ENCODE data around the gene CDH22. TPM values are rescaled to one million over a fixed set of nuclear protein-coding genes. Genes with fewer than 3 reads are reported as not detected.

Gene CDH22
- total and polyA plus RNA-seq, 2 donors from 2014 or later: 0.19 to 1.6 TPM

DNA sequence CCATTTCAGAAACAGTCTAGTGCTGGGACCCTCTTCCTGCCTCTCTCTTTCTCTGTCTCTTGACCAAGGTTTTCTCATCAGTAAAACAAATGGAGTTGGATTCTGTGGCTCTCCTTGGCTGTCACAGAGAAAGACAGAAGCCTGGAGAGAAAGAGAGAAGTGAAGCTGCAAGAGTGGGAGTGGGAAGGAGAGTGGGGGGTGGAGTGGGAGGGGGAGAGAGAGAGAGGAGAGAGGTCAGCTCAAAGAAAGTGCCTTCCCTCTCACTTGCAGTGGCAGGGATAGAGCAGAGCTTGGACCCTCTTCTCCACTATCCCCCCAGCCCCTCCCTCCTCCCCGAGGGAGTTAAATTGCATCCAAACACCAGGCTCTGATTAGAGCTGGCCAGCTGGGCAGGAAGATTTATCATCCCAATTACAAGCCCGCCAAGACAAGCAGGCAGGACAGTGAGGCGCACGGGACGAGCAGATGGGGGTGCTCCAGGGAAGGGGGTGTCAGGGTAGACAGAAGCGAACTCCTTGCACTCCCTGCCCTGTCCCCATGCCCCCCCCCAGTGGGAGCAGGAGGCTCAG lies 115.8 kb downstream of the CDH22 start:
- DNase-seq (peak in 4 of 5 donors; percentile 84 to 88 (median 86)), FAIRE-seq (no peak)
- Histone ChIP-seq H3K9ac (ENCODE audit: low read length in 3 of 3) (no peak overlapping the region), H3K27me3 (ENCODE audit: control insufficient read depth, insufficient read depth, low read length) (no peaks in the 10 kb centered on the region), H3K4me3 (ENCODE audit: low read length in 3 of 3) (no peak overlapping the region), H3K9me3 (ENCODE audit: control insufficient read depth in 2 of 3, insufficient read depth in 1 of 3, low read length in 3 of 3) (no peaks in the 10 kb centered on the region), H3K4me1 (ENCODE audit: control insufficient read depth in 2 of 3, insufficient read depth in 2 of 3, low read depth in 1 of 3, low read length in 3 of 3) (no peaks in the 10 kb centered on the region), H3K27ac (ENCODE audit: low read depth in 2 of 2, low read length in 2 of 2) (no peak overlapping the region), H3K36me3 (ENCODE audit: control insufficient read depth in 2 of 3, insufficient read depth in 3 of 3, low read length in 3 of 3) (no peaks in the 10 kb centered on the region)
- TF ChIP-seq, protein P1, sequence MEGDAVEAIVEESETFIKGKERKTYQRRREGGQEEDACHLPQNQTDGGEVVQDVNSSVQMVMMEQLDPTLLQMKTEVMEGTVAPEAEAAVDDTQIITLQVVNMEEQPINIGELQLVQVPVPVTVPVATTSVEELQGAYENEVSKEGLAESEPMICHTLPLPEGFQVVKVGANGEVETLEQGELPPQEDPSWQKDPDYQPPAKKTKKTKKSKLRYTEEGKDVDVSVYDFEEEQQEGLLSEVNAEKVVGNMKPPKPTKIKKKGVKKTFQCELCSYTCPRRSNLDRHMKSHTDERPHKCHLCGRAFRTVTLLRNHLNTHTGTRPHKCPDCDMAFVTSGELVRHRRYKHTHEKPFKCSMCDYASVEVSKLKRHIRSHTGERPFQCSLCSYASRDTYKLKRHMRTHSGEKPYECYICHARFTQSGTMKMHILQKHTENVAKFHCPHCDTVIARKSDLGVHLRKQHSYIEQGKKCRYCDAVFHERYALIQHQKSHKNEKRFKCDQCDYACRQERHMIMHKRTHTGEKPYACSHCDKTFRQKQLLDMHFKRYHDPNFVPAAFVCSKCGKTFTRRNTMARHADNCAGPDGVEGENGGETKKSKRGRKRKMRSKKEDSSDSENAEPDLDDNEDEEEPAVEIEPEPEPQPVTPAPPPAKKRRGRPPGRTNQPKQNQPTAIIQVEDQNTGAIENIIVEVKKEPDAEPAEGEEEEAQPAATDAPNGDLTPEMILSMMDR (IDR thresholded peaks at IDR 0.05; ENCODE audit: borderline replicate concordance, extremely low read depth, insufficient read depth): no peak
- intact Hi-C loops (cut with DNase I): no loop called here

DNA sequence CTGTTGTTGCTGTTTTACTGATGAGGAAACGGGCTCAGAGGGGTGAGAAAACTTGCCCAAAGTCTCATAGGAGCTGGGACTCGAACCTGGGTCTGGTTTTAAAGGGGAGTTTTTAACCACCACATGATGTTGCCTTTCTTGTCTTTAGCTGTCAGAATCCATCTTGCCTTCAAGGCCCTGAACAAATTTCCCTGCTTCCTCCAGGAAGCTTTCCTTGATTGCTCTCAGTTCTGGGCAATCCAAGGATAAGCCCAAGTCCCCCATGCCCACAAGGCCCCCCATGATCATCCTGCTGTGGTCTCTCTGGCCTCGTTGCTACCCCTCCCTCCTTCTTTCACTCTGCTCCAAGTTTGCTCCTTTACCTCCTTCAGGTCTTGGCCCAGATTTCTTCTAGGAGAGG lies 116.7 kb downstream of the CDH22 start:
- no peak for FAIRE-seq
- Histone ChIP-seq H3K36me3 (ENCODE audit: control insufficient read depth in 2 of 3, insufficient read depth in 3 of 3, low read length in 3 of 3) (no peaks in the 10 kb centered on the region), H3K4me3 (ENCODE audit: low read length in 3 of 3) (no peak overlapping the region), H3K27ac (ENCODE audit: low read depth in 2 of 2, low read length in 2 of 2) (no peak overlapping the region), H3K9me3 (ENCODE audit: control insufficient read depth in 2 of 3, insufficient read depth in 1 of 3, low read length in 3 of 3) (no peaks in the 10 kb centered on the region), H3K9ac (ENCODE audit: low read length in 3 of 3) (no peak overlapping the region), H3K4me1 (ENCODE audit: control insufficient read depth in 2 of 3, insufficient read depth in 2 of 3, low read depth in 1 of 3, low read length in 3 of 3) (no peaks in the 10 kb centered on the region), H3K27me3 (ENCODE audit: control insufficient read depth, insufficient read depth, low read length) (no peaks in the 10 kb centered on the region)
- TF ChIP-seq, protein P1 (IDR thresholded peaks at IDR 0.05; ENCODE audit: borderline replicate concordance, extremely low read depth, insufficient read depth): no peak
- intact Hi-C loops (cut with DNase I): no loop called here
- no peak for DNase-seq

DNA sequence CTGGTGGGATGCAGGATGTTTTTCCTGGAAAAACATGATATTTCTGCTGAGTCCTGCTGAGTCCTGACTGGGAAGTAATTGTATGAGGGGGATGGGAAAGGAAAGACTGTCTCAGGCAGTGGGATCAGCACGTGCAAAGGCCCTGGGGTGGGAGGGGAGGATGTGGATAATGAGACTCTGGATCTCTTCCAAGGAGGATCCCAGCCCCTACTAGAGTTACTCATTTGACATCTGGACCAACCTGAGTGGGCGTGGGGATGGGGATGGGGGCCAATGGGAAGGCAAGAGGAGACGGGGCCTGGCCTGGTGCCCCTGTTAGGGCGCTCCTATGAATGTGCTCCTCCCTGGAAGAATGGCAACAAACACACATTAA lies 117.1 kb downstream of the CDH22 start:
- Histone ChIP-seq H3K36me3 (ENCODE audit: control insufficient read depth in 2 of 3, insufficient read depth in 3 of 3, low read length in 3 of 3) (no peaks in the 10 kb centered on the region), H3K27me3 (ENCODE audit: control insufficient read depth, insufficient read depth, low read length) (no peaks in the 10 kb centered on the region), H3K27ac (ENCODE audit: low read depth in 2 of 2, low read length in 2 of 2) (no peak overlapping the region), H3K4me1 (ENCODE audit: control insufficient read depth in 2 of 3, insufficient read depth in 2 of 3, low read depth in 1 of 3, low read length in 3 of 3) (no peaks in the 10 kb centered on the region), H3K4me3 (ENCODE audit: low read length in 3 of 3) (no peak overlapping the region), H3K9ac (ENCODE audit: low read length in 3 of 3) (no peak overlapping the region), H3K9me3 (ENCODE audit: control insufficient read depth in 2 of 3, insufficient read depth in 1 of 3, low read length in 3 of 3) (no peaks in the 10 kb centered on the region)
- intact Hi-C loops (cut with DNase I): no loop called here
- no peak for DNase-seq
- TF ChIP-seq, protein P1 (IDR thresholded peaks at IDR 0.05; ENCODE audit: borderline replicate concordance, extremely low read depth, insufficient read depth): no peak
- no peak for FAIRE-seq
